GM12874 (cell line): ENCODE measurements around the gene CCDC33.

Experiments used
- TF ChIP-seq, protein P1 (sequence below): IDR thresholded peaks from 2 replicates; pipeline ENCODE4 v1.5.1; 2011; ENCODE audit warnings: low read depth, mild to moderate bottlenecking, control low read depth, low read length, moderate library complexity; ENCODE audit not compliant: insufficient read depth

CCDC33 gene

DNA sequence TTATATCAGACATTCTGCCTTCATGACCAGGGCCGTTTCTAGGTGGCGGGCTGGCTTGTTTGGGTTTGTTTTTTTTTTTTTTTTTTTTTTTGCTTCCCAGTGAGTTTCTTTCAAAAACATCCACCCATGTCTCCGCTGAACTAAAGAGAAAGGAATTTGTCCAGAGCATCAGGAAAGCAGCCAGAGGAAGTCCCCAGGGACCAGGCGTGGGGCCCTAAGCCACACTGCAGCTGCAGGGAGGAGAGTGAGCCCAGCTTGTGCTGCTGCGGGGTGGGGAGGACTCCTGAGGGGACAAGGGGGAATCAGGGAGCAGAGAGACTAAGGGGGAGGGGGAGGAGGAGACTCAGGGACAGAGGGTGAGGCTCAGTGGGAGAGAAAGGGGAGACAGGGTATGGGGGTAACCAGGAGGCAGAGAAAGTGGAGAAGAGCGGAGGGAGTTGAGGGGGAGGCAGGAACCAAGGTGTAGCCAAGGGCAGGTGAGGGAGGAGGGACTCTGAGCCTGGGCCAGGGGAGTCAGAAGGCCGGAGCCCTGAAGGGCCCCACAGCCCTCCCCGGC lies 81.8 kb downstream of the CCDC33 start:
- TF ChIP-seq, protein P1, sequence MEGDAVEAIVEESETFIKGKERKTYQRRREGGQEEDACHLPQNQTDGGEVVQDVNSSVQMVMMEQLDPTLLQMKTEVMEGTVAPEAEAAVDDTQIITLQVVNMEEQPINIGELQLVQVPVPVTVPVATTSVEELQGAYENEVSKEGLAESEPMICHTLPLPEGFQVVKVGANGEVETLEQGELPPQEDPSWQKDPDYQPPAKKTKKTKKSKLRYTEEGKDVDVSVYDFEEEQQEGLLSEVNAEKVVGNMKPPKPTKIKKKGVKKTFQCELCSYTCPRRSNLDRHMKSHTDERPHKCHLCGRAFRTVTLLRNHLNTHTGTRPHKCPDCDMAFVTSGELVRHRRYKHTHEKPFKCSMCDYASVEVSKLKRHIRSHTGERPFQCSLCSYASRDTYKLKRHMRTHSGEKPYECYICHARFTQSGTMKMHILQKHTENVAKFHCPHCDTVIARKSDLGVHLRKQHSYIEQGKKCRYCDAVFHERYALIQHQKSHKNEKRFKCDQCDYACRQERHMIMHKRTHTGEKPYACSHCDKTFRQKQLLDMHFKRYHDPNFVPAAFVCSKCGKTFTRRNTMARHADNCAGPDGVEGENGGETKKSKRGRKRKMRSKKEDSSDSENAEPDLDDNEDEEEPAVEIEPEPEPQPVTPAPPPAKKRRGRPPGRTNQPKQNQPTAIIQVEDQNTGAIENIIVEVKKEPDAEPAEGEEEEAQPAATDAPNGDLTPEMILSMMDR = no peak

DNA sequence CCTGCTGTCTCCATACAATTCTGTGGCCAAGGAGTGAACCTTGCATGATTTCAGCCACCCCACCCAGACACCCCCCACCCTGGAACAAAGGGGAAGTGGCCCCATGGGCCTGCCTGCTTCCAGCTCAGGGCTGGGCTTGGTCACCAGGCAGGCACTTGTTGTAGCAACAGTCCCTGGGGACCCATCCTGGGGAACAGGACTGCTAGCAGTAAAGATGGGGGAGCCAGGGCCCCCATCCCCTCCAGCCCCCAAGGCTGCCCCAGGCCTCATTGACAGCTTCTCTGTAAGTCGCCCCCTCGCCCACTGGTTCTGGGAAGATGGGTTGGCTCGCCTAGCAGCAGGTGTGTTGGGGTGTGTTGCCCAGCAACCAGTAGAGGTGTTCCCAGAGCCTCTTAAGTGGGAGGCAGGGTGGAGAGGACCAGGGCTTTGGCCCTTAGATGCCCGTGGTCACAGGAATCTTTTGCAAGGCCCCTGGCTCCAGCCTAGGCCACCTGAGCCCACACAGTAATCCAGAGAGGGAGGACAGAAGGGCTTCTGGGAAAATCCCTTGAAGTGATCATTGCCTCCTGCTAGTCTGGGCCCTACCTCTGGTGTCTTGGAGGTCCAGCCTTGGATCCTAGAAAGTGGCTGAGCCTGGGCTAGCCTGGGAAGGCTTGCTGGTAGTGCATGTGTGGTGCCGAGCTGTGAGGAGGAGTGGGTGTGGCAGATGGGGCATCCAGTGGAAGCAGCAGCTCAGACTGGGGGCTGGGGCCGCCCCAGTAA lies 82.4 kb downstream of the CCDC33 start:
- TF ChIP-seq, protein P1 = no peak

DNA sequence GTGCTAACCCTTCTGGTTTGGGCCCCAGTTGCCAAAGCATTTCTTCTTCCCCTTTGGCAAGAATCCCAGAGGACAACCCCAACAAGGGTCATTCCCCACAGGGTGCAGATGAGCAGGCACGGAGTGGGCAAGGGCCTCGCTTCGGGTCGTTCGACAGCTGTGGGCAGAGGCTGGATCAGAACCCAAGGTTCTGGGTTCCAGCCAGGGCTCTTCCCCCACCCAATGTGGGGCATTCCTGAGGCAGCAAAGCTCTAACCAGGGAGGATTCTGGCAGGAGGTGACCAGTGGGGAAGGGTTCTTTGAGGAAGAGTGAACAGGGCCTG lies 83.0 kb downstream of the CCDC33 start:
- TF ChIP-seq, protein P1 = no peak

DNA sequence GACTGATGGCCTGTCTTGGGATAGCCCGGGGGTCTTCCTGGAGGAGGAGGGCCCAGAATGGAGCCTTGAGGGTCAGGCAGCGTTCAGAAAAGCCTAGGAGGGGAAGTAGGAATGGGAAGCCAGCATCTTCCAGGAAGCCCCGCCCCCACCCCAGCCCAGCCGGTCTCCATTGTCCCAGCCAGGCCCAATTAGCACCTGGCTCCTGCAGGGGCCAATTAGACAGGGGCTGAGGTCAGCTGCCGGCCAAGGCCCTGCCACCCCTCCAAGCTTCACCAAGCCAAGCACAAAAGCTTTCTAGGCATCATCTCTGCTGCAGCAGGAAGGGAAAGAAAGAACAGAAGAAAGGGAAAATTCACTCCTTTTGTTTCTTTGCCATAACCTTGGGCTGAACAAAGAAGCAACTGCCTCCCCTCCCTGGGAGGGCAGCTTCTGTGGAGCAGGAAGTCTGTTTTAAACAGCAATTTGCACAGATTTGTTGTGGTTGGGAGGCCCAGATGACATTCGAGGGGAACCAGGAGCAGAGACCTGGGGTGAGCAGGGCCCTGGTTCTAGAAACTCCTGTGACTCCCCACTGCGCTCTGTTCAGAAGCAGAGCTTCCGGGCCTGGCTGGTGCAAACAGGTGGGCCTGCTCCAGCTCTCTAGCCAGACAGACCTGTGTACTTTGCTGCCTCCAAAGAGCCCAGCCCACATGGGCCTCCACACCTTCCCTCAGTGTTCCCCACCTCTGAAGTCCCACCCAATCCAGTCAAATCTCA lies 83.6 kb downstream of the CCDC33 start:
- TF ChIP-seq, protein P1 = no peak

DNA sequence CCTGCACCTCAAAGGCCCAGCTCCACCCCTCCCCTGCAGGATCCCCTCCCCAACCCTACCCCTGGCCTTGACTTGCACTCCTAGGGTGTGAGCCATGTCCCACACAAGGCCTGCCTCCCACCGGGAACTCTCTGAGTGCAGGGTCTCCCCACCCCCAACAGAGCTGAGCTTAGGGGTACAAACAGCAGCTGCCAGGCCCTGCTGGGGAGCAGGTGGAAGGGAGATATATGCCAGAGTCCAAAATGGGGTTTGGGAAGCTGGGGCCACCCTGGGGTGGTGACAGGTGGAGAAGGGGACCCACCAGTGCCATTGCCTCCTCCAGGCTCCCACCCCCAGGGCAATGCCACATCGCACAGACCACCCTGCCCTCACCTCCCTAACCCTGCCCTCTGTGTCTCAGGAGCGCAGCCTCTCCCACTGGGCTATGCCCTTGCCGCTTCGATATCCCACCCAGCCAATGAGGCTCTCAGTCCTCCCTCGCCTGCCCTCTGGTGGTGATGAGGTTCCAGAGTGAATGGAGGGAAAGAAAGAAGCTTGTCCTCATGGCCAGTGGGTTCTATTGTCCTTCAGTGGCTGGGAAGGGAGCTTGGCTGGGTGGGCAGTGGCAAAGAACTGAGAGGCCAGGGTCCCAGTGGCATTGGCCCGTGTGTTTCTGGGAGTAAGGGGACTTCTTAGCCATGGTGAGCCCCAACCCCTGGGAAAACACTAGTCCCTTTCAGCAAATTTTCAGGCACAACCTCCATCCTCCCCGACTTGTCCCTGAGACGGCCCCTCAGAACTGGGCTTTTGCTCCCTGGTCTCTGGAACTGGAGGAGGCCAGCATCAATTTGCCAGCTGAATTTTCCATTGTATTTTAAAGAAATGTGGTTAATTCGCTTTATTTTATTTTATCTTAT lies 84.5 kb downstream of the CCDC33 start:
- TF ChIP-seq, protein P1 = peak; percentile 65

DNA sequence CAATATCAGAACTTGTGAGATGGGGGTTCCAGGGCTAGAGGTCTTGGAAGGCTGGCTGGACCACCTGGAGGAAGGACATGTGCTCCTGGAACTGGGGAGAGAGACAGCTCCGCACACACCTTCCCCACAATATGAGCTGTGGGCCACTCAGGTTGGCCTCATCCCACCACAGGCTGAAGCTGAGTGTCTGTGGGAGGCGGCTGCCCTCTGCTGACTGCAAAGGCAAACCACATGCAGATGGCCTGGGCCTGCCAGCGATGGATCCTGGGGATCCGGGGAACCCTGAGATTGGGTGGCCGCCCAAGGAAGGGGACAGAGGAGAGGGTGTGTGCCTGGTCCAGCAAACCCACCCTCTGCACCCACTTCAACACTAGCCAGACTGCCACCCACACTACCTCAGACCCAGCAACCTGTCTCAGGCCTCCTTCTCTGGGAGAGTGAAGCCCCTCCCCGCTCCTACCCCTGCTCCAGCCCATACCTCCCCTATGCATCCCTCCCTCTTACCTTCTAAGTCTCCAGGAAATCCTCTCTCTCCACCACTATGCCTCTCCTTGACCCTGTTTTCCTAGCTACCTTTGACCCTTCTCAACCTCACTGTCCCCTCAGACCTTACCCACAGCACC lies 86.5 kb downstream of the CCDC33 start:
- TF ChIP-seq, protein P1 = peak; percentile 92
